GM19455 (cell line): ENCODE data around the gene SLC13A3.
A peak's percentile ranks its signal among the peaks of the same experiment; 100 is the strongest.

Experiments used
- ATAC-seq: cut with Tn5 transposase; IDR thresholded peaks from one replicate; pipeline ENCODE4 v1.9.1; 2021; ENCODE audit not compliant: unreplicated experiment

SLC13A3 gene, protein sequence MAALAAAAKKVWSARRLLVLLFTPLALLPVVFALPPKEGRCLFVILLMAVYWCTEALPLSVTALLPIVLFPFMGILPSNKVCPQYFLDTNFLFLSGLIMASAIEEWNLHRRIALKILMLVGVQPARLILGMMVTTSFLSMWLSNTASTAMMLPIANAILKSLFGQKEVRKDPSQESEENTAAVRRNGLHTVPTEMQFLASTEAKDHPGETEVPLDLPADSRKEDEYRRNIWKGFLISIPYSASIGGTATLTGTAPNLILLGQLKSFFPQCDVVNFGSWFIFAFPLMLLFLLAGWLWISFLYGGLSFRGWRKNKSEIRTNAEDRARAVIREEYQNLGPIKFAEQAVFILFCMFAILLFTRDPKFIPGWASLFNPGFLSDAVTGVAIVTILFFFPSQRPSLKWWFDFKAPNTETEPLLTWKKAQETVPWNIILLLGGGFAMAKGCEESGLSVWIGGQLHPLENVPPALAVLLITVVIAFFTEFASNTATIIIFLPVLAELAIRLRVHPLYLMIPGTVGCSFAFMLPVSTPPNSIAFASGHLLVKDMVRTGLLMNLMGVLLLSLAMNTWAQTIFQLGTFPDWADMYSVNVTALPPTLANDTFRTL

DNA sequence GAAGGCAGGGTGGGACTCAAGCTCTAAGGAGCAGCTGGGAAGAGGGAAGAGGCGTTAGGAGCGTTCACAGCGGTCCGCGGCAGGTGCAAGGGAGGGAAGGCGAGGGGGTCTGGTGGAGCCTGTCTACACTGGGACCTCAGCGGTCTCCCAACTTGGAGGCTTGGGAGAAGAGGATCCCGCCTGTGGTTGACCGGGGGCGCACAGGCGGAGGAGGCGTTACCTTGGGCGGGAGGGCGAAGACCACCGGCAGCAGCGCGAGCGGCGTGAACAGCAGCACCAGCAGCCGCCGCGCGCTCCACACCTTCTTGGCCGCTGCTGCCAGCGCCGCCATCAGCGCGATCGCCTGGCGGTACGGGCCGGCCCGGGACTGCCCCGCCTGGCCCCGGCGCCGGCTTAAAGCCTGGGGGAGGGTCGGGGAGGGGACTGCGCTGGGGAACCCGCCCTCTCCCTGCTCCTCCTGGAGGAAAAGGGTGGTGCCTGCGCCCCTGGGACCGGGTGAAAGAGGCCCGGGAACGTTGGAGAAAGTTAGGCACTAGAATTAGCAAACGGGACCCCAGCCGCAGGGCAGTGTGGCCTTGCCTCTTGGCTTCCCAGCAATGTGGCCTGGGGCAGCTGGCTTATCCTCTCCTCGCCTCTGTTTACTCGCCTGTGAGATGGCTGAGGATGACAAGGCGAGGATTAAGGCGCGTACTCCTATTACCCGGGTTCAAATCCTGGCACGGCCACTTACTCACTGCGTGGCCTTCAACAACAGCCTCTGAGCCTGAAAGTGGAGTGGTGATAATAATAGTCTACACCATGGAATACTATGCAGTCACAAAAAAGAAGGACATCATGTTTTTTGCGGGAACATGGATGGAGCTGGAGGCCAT is at the start of gene SLC13A3:
TSS of gene SLC13A3 (minus strand) at position 369 of the 872 bp plus-strand sequence. CDS start at position 331, 38 bp downstream.
- ATAC-seq: no peak

DNA sequence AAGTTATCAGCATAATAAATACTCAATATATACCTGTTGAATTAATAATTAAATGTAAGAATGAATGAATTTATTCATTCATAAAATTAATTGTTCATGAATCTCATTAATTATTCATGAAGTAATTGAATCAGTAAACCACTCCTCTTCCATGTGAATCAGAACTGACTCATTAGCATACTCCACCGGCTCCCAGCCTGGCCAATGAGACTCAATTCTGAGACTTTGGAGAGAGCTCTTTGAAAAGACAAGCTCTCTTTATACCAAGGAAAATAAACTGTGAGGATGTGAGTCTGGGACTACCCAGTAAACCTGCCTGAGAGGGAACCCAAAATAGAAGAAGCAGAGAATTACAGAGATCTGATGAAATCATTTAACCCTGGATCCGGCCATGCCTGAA is 49.8 kb upstream of the SLC13A3 start:
- ATAC-seq: no peak

DNA sequence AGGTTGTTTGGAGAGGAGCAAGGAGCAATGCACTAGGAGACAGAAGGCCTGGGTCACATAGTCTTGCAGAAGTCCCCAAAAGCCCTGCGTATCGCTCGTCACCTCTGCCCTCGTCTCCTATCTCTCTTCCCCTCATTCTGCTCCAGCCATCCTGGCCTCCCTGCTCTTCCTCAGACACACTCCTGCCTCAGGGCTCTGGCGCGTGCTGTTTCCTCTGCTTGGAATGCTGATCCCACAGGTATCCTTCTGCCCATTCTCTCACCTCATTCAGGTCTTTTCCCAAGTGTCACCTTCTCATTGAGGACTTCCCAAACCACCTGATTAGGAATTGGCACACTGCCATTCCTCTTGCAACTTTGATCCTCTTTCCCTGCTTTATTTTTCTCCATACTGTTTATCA is 49.2 kb upstream of the SLC13A3 start:
- ATAC-seq: no peak

DNA sequence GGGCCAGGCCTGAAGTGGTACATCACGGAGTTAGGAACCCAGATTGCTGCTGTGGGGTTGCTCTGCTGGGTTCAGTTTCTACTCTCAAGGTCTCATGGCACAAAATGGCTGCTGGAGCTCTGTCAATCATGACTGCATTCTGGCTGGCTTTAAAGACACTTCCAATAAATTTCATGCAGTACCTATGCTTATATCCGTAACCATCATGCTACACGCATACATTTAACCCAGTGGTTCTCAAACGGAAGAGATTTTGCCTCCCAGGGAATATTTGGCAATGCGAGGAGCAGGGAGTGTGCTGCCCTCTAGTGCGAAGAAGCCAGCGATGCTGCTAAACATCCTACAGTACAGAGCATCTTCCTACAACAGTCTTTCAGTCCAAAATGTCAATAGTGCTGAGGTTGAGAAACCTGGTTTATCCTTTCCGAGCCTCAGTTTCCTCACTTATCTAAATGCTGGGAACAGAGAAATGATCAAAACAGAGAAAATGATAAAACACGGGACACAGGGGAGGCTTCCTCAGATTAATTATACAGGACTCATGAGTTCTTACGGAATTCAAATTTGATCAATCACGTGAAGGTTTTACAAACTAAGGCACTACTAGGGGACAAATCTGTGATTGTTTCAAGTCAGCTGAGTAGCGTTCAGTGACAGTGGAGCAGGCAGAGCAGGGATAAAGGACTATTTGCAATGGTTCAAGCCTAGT is 48.5 kb upstream of the SLC13A3 start:
- no peak for ATAC-seq

DNA sequence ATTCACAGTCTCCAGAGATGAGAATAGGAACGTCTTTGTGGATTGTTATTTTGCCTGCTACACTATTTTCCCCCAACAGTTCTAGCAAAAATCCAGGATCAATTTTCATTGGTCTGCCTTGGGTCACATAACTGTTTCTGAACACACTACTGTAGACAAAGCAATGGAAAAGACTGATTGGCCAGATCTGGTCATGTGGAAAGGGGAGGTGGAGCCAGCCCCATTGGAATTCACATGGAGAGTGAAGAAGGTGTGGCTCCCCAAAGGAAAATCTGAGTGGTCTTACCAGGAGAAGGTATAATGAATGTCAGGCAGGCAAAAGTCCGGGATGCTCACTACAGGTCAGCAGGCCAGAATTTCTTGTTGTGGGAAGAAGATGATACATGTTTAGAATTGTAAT is 47.5 kb upstream of the SLC13A3 start:
- no peak for ATAC-seq

DNA sequence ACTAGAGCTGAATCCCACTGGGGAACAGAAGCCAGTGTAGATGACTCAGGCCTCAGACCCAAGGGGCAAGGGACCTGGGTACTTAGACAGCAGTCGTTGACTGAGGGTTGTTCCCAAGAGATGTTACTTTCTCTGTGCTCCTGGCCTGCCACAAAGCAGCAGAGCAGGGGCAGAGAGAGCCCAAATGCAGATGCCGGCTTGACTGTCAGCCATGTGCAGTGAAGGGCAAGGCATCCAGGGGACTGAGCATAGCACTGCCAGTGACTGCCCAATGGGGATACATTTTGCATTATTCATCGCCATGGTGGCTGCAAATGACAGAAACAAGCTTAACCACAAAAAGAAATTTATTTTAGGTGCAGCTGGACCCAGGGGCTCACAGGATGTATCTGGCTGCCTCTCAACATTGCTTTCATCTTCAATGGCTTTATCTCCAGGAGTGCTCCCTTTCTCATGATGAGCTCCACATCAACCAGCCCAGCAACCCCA is 45.6 kb upstream of the SLC13A3 start:
- ATAC-seq: no peak

DNA sequence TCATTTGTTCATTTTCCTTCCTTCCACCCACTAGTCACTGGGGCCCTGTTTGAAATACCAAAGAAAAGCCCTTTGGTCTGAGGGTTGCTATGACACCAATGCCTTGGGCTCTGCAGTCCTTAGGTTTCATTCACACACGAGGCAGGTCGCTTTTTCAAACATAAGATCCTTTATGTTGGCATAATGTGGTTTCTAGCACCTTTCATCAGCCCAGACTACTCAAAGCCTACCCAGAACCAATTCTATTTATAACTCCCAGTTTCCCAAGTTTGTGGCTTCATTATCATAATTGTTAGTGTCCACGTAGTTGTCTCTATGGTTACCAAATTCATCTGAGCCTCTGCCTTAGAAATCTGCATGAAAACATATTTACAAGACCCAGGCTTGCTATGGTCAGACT is 44.6 kb upstream of the SLC13A3 start:
- no peak for ATAC-seq

DNA sequence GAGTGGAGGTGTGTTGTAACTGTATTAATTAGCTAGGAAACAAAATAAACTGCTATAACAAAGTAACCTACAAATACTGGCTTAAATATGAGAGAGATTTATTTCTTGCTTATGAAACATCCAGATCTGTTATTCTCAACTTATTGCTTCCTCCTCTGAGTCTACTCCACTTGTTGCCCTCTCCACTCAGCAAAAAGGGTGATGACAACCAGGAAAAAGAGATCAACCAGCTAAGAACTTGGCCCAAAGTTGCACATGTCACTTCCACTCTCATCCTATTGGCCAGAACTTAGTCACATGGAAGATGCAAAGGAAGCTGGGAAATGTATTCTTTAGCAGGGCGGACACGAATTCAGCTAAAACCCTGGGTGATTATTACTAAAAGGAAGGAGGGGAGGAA is 43.2 kb upstream of the SLC13A3 start:
- ATAC-seq: no peak

DNA sequence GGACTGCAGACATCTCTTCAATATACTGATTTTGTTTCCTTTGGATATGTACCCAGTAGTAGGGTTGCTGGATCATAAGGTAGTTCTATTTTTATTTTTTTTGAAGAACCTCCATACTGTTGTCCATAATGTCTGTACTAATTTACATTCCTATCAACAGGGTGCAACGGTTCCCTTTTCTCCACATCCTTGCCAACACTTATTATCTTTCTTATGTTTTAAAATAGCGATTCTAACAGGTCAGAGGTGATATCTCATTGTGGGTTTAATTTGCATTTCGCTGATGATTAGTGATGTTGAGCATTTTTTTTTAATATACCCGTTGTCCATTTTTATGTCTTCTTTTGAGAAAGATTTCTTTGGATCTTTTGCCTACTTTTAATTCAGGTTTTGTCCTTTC is 39.9 kb upstream of the SLC13A3 start:
- no peak for ATAC-seq

DNA sequence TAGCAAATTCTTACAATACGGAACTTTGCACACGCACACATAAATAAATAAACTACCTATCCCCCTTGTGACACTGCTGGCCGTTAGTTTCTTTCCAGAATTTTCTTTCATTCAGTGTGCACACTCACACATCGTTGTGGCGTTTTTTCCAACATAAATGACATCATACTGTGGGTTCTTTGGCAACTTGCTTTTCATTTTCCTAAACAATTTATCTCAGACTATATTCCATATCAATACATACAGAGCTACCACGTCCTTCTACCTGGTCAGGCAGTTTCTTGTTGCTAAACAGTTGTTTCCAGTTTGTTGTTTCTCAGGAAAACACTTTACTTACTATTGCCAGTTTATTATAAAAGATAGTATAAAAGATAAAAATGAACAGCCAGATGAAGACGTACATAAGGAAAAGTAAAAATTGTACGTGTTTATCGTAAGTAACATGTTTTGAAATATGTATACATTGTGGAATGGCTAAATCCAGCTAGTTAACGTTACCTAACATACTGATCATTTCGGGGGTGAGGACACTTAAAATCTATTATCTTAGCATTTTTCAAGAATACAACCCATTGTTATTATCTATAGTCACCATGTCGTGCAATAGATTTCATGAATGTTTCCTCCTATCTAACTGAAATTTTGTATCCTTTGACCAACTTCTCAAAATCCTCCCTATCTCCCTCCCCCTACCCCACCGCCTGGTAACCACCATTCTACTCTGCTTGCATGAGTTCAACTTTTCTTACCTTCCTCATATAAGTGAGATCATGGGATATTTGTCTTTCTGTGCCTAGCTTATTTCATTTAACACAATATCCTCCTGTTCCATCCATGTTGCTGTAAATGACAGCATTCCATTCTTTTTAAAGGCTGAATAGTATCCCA is 39.2 kb upstream of the SLC13A3 start:
- ATAC-seq: no peak

DNA sequence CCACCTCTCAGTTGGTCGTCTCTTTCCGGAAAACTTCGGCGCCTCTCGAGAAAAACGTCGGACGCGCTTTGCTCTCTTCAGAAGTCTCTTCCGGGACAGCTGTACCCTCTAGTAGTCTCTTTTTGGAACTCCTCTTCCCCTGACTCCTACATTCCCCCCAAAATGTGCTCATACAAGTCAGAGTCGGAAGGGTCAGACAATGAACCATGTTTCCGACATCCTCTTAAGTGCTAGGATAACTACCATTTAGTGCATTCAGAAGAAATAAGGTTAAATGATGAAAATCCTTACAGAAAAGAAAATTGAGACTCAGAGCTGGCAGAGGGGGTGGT is 38.5 kb upstream of the SLC13A3 start:
- ATAC-seq: no peak

DNA sequence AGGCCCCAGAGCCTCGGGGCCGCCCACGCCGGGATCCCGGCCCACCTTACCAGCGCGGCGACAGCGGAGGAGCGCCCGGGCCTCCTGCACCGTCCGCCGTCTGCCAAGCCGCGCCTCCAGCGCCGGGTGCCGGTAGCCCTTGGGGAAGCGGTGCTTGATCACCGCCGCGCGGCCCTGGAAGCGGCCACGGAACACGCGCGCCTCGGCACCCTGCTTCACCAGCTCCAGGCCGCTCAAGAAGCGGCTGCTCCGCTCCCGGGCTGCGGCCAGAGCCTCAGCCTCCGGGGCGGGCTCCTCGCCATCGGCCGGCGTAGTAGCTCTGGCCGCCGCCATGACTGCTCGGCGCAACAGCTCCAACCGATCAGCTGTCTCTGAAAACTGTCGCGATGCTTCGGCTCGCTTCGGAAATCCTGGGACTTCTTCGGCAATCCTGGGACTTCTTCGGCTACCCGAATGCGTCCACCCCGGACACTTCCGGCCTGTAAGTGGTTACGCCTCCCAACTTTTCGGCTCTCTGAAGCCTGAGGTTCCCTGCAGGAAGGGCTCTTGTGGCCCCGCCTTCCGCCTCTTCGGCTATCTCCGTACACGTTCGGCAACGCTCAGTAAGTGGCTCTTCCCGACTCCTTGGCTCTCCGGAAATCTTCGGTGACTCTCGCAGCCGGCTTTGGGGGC is 38.0 kb upstream of the SLC13A3 start, which contains the start of gene TP53RK:
TSS of gene TP53RK (minus strand) at position 363 of the 672 bp plus-strand sequence. CDS start at position 333, 30 bp downstream.
- peak; percentile 94 for ATAC-seq

DNA sequence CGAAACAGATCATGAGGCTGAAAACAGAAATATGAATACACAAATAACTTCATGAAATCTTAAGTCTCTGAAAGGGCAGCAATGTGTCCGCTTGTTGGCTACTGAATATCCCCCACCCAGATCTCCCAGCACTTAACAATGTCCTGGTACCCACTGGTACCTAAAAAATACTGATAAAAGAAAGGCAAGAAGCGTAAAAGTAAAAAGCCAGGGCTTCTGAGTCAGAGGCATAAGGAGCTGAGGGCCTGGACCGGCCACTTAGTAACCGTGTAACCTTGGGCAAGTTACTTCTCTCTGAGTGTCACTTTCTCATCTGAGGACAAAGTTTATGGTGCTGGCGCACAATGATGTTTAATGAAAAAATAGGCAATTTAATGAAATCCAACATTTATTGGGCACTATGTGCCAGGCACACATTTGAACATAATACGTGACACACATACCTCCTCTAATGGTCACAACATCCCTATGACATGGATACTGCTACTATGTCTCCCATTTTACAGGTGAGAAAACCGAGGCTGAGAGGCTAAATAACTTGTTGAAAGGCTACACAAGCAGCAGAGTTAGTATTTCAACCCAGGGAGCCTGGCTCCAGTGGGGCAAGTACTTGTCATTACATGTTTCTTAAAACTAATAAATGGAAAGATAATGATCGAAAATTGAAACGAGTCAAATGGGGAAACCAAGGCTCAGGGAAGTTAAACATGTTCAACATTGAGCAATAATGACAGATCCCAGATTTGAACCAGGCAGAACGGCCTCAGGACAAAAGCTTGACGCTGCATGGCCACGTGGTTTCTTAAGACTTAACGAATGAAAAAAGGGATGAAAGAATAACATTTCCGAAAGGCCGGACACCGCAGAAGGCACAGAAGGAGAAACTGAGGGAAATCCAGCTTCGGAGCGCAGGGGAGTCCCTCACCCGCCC is 37.2 kb upstream of the SLC13A3 start:
- ATAC-seq: no peak

DNA sequence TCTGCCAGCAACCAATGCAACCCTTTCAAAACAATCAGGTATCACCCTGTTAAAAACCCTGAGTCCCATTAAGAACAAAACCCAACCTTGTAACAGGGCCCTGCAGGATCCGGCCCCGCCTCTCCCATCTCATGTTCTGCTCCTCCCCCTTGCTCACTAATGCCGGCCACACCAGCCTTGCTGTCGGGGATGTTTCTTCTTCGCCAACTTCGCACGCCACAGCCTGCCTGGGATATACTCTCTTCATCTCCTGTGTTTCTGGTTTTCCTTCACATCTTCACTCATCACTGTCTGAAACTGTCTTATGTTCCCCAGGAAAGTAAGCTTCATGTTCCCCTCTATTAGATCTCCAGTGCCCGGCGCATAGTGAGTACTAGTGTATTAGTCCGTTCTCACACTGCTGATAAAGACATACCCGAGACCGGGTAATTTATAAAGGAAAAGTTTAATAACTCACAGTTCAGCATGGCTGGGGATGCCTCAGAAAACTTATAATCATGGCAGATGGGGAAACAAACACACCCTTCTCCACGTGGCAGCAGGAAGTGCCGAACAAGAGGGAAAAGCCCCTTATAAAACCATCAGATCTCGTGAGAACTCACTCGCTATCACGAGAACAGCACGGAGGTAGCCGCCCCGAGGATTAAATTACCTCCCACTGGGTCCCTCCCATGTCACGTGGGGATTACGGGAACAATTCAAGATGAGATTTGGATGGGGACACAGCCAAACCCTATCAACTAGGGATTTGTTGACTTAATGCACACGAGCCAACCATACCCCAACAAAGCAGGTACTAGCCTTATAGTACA is 32.9 kb upstream of the SLC13A3 start:
- ATAC-seq: no peak

DNA sequence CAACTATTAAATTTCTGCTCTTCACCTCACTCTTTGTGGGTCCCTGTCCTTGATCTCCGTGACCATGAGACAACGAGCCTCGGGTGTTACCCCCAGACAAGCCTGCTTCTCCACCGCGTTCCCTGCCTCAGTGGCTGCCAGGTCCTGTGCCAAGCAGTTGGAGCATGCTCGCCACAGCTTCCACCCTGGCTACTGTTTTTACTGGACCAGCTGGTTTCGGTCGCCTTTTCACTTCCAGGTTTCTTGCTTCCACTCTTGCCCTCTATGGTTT is 32.3 kb upstream of the SLC13A3 start:
- ATAC-seq: no peak

DNA sequence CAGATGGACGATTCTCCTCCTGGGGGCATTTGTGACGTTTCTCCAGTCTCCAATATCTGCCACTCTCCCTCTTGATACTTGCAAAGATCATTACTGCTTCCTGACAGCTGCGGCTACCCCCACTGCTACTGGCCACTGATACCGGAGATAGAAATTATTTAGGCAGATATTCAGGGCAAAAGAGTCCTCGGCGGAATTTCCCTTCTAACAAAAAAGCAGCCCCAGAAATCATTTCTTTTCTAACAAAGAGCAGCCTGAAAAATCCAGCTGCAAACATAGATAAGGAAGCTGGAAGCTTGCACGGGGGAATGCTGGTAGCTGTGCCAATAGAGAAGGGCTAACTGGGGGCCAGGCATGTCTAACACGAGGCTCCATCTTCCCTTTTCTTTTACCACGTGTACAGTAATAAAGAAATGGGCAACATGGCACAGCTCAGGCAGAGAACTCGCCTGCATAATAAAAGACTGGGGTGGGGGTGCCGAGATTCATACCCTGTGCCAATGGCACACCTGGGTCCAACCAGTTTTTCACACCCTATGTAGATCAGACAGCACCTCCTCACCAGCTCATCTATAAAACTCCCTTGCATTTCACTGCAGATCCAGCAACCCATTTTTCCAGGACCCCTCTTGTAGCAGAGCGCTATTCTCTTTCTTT is 31.9 kb upstream of the SLC13A3 start:
- no peak for ATAC-seq
